ENCODE data around the gene NPDC1.

Gene NPDC1

DNA sequence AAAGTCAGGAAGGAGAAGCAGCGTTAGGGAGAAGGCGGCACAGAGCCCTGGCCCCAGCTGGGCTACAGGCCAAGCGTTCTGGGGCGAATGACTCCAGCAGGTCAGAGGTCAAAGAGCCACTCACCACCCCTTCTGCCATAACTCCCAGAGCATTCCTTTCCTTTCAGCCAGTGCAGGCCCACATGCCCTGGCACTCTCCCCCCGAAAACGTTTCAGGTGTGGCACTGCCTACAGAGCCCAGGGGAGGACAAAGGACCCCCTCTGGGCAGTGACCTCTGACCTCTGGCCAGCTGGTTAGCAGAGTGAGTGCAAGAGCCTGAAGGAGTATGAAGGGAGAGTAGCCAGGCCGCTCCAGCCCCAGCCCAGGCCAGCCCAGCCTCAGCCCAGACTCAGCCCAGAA lies 22.8 kb downstream of the NPDC1 start:
- no peak for DNase-seq

DNA sequence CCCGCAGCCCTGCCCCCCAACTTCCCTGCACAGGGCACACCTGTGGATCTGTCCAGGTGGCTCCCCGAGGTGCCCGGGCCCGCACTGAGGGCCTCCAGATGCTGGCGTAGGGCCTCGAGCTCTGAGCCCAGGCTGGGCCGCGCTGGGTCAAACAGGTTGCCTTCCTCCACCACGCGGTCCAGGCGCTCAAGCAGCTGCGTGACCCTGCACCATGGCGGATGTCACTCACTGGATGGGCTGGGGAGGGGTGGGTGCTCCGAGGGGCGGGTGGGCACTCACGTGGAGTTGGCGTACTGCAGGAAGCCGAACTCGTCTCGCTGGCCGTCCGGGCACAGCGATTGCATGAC lies 23.3 kb downstream of the NPDC1 start:
- no peak for DNase-seq

DNA sequence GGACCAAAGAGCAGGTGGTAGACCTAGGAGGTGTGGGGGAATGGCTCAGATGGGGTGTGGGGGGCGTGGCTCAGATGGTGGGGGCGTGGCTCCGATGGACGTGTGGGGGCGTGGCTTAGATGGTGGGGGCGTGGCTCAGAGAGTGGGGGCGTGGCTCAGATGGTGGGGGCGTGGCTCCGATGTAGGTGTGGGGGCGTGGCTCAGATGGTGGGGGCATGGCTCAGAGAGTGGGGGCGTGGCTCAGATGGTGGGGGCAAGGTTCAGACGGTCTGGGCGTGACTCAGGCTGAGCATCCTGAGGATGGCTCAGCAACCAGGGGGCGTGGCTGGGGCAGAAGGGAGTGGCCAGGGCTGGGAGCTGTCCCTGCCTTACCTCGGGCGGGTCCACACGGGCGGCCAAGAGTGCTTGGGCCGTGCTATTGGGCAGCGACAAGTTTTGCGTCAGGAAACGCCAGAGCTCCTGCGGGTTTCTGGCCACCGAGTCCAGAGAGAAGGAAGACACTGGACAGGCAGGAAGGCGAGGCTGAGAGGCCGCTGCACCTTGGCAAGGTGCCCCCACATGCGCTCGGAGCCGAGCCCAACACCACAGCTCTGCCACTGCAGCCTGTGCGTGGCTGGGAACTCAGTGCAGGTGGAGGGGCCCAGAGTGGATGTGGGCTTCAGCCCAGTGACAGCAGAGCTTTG lies 23.9 kb downstream of the NPDC1 start:
- no peak for DNase-seq

DNA sequence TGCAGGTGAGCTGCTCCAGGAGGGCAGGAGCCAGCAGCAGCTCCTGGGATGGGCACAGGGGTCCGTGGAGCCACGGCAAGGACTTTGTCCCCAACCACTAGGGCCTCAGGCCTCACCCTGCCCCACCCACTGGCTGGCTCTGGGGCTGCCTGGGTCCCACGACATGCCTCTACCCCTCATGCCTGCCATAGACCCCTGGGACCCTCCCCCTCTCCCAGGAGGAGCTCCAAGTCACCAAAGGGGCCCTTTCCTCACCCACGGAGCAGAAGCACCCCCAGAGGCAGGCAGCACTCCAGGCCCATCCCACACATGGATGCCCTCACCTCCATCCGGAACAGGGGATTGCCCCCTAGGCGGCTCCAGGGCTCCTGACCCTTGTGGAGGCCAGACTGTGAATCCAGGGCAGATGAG lies 24.4 kb downstream of the NPDC1 start:
- DNase-seq, result no peak

DNA sequence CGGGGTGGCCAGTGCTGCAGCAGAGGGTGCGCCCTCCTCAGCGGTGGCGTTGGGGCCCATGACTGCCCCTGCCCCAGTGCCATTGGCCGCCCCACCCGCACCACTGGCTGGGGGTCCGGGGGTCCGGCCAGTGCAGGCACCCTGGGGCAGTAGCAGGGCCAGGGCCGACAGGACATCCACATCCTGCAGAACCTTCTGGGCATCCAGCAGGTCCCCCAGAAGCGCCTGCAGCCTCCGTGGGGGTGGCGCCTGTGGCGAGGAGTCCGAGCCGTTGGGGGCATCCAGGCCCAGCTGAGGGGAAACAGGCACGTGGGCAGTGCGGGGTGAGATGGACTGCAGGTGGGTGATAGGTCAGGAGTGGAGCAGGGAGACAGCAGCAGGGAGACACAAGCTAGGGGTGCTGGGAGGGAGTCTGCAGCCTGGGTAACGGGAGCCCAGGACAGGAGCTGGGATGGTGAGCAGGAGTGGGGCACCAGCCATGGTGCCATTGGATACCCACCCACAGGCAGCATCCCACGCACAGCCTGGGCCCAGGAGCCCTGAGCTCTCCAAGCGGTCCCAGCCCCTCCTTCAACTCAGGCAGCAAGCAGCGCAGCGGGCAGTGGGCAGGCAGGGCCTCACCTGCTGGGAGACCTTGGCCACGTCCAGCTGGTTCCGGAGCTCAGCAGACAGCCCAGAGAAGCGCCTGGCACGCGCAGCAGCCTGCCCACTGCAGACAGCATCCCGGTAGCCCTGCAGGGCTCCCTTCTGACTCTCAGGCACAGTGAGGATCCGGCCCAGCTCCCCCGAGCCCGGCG lies 25.0 kb downstream of the NPDC1 start:
- DNase-seq, result no peak

DNA sequence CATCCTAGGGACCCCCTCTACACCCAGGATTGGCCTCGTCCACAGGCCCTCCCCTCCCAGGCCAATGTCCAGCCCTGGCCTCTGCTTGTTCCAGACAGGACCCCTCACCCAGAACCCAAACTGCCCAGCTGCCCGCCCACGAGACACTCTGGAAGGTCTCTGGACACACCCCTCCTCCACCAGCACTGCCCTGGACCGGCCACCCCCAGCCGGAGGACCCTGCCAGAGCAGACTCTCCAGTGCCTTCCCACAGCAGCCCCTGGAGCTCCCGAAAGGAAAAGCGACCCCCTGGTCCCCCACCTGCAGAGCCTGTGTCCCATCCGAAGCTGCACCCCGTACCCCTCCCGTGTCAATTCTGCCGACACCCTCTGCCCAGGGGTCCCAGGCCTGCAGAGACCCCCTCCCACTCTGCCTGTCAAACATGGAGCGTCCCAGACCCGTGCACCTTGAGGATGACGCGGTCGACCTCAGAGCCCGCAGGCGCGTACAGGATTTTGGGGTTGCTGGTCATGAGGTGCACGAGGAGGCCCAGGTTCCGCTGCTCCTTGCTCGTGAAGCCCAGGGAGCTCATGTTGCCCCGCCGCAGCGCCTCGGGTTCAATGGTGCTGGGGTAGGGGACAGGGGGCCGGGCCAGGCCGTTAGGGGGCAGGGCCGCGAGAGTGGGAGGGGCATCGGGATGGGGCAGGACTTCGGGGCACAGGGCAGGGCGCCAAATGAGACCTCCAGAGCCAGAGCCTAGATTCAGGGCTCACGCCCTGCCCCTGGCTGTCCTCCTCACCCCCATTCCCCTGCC lies 25.9 kb downstream of the NPDC1 start:
- no peak for DNase-seq

DNA sequence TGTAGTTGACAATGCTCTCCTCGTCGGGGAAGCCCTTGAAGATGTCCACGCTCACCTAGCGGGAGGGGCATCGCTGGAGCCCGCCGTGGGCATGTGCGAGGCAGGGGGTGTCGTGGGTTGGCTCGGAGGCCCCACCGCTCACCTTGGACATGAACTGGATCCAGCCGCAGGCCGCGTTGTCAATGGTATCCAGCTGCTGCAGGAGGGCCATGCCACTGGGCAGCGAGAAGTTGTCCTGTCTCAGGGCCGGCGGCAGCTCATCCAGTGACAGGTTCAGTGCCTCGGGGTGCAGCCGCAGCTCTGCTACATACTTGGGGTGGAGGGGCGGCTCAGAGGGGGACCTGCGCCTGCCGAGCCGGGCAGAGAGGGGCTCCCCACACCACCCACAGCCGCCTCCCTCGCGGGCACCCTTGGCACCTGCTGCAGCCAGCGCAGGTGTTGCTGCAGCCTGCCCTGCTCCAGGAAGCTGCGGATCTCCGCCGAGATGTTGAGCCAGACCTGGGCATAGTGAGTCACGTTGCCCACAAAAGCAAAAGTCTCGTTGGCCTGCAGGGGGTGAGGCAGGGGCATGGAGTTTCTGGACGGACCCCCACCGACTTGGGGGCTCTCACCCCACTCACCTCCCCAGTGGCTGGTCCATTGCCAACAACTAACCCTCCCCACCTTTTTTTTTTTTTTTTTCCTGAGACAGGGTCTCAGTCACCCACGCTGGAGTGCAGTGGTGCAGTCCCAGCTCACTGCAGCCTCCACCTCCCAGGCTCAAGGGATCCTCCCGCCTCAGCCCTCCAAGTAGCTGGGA lies 27.0 kb downstream of the NPDC1 start:
- no peak for DNase-seq

DNA sequence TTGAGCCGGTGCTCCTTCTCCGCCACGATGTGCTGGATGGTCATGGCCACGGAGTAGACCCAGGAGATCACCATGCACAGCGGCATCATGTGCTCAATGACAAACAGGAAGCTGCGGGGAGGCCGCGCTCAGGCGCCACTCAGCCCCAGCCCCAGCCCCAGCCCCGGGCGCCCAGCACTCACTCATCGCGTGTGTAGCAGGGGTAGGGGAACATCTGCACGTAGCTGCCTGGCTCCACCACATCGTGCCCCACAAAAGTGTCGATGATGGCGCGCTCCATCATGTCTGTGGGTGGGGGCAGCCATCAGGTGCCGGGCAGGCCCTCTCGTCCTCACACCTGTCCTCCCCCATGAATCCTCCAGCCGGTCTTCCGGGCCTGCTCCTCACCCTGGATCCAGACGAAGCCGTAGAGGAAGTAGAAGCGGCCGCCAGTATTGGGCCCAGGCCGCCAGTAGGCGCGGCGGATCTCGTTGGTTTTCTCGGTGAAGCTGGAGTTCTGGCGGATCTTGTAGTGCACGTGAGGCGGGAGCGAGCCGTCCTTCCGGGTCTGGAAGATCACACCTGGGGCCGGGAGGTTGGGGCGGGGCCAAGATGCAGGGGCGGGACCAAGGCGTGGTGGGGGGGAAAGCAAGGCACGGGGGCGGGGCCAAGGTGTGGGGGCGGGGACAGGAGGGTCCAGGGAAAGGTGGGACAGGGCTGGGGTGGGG lies 28.0 kb downstream of the NPDC1 start:
- no peak for DNase-seq

DNA sequence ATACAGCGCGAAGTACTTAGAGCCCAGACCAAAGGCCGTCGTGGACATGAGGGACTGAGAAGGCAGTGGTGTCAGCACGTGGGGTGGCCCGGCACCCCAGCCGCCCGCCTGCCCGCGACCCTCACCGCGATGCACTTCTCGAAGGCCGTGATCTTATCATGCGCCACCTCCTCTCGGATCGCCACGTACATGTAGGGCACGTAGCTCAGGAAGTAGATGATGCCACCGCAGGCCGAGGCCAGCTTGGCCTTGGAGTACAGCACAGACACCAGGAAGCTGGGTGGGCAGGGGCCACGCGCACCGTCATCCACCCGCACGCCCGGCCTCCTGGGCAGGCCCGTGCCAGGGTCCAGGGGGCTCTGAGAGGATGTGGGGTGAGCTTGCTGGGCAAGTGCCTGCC lies 28.9 kb downstream of the NPDC1 start:
- DNase-seq, result no peak

DNA sequence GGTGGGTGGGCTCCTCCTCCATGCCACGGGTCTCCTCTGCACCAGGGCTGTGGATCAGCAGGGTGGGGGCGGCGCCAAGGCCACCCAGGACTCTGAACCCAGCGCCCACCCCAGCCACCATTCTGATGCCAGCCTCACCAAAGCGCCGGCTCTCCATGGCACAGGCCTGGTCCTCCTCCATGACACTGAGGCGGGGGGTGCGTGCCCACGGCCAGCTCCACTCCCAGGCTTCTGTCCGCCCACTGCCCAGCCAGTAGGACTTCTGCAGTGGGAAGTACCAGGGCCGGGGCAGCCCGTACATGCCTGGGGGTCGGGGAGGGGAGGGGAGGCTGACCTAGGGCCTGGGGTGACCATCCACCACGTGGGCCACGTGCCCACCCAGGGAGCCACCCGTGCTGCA lies 29.5 kb downstream of the NPDC1 start:
- DNase-seq, result no peak

DNA sequence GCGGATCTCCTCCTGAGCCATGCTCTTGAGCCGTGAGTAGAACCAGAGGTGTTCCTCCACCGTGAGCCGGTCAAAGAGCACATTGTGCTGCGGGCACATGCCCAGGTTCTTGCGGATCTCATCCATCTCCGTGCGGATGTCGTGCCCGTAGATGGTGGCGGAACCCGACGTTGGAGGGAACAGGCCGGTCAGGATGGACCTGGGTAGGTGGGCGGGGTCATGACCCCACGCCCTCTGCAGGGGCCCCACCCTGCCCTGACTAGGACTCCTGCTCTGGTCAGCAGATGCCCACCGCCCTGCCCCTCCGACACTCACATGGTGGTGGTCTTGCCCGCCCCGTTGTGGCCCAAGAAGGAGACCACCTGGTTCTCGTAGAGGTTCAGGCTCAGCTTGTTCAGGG lies 30.0 kb downstream of the NPDC1 start:
- no peak for DNase-seq

DNA sequence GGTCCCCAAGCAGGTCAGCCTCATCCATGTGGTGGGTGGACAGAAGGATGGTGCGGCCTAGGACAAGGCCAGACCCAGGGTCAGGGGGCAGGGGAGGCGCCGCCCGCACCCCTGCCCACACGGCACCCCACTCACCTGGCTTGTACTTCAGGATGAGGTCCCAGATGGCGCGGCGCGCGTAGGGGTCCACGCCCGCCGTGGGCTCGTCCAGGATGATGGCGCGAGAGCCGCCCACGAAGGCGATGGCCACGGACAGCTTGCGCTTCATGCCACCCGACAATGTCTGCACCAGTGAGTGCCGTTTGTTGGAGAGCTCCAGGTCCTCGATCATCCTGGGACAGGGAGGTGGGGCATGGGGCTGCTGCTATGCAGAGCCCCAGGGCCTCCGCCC lies 30.4 kb downstream of the NPDC1 start:
- no peak for DNase-seq

DNA sequence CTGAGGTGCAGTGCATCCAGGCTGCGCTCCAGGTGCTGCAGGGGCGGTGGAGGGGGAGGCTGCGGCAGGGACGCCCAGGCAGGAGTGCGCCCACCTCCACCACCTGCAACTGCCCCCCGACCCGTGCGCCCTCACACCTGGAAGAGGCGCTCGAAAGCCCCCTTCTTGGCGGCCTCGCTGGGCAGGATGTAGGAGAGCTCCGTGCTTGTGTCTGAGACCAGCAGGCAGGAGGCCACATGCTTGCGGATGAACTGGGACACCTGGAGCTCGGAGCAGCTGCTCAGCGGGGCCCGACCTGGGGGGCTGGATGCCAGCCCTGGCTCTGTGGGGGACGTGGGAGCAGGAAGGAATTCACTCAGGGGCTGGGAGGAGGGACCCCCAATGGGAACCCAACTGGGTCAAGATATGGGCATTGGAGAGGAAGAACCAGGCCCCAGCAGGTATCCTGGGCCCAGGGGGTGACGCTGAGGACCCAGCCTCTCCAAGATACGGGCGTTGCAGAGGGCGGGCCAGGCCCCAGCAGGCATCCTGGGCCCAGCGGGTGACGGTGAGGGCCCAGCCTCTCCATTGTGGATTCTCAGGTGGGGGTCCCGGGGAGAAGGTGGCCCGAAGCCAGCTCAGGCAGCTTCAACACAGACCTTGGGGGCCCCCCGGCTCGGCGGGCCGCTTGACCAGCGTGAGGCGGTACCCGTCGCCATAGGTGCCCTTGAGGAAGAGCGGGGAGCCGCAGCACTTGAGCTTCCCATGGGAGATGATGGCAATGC lies 31.0 kb downstream of the NPDC1 start:
- DNase-seq, result no peak

DNA sequence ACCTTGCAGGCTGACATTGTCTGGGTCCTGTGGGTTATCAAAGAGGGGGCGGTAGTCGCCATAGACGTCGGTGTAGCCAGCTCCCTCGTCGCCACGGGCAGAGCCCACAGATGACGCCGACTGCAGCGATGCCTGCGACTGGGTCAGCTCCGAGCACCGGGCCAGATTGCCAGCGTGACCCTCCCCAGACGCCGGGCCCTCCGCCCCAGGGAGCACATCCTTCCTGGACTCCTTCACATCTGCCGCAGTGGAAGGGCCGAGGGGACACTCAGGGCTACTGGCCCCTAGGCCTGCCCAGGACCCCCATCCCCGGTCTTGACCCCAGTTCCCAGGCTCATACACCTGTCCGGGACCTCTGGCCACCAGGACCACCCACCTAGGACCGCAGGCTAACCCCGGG lies 31.8 kb downstream of the NPDC1 start:
- DNase-seq, result no peak

DNA sequence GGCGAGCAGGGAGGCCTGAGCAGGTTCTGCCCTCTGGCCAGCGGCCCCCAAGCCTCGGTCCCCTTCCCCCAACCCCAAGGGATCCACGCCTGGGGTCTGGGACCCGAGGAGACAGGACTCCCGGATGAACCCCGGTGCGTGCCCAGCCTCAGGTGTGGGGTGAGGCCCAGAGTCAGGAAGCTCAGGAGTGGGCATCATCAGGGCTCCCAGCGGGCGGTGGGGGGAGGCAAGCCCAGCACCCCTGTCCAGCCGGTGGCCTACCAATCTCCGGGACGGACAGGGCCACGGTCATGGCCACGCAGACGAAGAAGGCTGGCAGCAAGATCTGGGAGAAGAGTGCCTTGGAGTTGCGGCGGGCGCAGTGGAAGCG lies 32.4 kb downstream of the NPDC1 start:
- no peak for DNase-seq

DNA sequence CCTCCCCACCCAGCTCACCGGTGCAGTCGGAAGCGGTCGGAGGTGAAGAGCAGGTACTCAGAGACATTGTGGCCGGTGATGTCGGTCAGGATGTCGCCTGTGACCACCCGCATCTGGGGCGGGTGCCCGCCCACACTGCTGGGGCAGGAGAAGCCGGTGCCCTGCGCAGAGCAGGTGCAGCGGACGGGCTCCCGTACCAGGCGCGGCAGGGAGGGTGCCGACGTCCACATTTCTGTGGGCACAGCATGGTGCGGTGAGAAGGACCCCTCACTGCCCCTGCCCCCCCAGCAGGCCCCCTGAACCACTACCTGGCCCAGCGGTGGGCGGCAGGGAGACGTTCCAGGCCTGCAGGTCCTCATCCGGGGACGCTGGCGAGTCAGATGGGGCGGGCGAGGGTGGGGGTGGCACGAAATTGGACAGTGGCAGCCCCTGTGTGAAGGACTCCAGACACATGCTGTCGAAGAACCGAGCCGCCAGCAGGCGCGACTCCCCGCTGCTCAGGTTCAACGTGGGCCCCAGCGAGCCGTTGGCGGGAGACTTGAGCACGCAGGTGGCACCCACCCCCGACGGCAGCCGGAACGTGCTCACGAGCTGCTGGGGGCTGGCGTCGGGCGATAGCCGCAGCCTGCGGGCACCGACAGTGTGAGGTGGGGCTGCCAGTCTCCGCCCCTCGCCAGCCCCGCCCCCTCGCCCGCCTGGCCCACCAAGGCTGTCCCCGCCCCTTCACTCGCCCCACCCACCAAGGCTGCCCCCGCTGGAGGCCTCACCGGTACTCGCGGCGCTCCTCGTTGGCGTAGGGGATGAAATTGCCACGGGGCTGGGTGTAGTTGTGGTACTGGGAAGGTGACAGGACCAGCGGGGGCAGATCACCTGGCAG lies 33.0 kb downstream of the NPDC1 start:
- no peak for DNase-seq

DNA sequence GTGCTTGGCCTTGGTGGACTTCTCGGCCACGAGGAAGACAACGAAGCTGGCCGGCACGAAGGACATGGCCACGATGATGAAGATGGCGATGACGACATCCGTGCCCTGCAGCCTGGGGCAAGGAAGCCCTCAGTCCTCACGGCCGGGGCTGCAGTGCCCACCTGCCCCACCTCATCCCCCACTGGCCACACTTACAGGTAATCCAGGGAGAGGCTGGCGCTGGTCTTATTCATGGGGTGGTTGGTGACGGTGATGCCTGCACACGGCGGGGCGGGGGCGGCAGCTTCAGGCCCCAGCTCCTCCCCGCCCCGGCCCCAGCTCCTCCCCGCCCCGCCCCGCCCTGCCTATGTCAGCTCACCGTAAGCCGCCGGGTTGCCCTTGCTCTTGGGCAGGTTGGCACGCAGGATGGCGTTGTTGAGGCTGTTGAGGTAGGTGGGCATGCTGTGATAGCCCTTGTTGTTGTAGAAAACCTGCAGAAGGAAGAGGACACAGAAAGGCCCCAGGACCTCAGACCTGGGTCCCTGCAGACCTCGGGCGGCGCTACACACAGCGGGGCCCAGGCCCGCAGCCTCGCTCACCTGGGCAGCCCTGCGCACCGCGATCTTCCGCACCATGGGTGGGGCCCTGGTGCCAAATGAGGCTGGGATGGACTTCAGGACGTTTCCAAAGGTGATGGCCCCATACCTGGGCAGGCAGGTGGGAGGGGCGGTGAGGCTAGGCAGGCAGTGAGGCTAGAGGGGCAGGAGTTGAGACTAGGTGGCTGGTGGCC lies 33.9 kb downstream of the NPDC1 start:
- DNase-seq, result no peak

DNA sequence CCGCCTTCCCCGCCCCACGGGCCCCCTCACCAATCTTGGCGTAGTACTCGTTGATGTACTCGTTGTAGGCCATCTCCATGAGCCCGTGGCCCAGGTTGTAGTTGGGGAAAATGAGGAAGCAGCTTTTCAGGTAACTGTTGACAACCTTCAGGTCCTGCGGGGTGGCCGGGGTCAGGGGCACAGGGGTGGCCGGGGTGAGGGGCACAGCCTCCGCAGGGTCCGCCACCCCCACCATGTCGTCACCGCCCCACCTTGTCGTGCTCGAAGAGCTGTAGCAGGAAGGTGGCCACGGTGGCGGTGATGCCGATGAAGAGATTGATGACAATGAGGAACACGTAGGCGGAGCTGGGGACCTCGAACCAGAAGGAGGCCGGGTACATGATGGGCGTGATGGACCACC lies 34.8 kb downstream of the NPDC1 start:
- DNase-seq, result no peak

DNA sequence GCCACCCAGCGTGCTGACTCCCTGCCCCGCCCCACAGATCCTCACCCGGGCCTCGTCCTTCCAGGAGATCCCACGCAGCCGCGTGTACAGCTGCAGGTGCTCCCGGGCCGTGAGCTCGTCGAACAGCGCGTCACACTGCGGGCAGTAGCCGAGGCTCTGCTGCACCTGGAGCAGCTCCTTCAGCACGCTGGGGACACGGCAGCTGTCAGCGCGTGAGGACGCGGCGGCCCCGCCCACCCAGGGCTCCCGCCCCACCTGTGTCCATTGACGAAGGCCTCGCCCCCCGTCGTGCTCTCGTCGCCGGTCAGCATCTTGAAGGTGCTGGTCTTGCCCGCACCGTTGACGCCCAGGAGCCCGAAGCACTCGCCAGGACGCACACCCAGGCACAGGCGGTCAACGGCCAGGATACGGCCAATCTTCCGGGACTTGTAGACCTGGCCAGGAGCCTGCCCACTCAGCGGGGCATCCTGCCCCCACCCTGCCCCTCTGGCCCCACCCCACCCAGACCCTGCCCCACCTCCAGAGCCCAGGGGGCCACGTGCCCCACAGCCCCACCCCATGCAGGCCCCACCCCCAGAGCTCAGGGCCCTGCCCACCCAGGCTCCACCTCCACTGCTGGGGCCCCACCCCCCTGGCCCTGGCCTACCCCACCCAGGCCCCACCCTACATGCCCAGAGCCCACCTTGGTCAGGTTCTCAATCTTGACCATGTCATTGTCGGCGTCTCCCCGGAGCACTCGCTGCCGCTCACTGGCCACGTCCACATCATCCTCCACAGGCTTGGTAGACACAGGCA lies 35.8 kb downstream of the NPDC1 start:
- no peak for DNase-seq
